ENCODE measurements around the gene AGAP2.

The AGAP2 gene

GRCh38 chr12:57719777-57720605, 18.6 kb downstream of the AGAP2 start:
- no peak overlapping the region for H3K4me3 ChIP-seq (ENCODE audit: low read depth, low read length)
- peaks cover 8 to 62% of the 10 kb centered on the region in 2 experiments; a peak in 2 of 3 replicates for H3K36me3 ChIP-seq (ENCODE audit: control insufficient read depth in 2 of 2, insufficient read depth in 1 of 2, low read length in 2 of 2)
- POLR2A ChIA-PET, result no interaction called here
- H3K4me1 ChIP-seq (ENCODE audit: control insufficient read depth, insufficient read depth, low read length), result no peaks in the 10 kb centered on the region
- CTCF ChIA-PET, result interaction anchor here (0.6 kb wide), 2 partner anchors 103 to 199 kb away, joined by 3 to 4 read pairs; no protein-coding TSS in a partner anchor
- TF ChIP-seq ZNF148 (tag by site-specific recombination; IDR thresholded peaks at IDR 0.05; ENCODE audit: borderline replicate concordance), result no peak
- no peak for TF ChIP-seq ZNF768 (tag by site-specific recombination; IDR thresholded peaks at IDR 0.05)
- TF ChIP-seq ZNF341 (tag by site-specific recombination; IDR thresholded peaks at IDR 0.05; ENCODE audit: low read depth), result no peak
- TF ChIP-seq HIC1 (tag by site-specific recombination; IDR thresholded peaks at IDR 0.05), result no peak
- no peak for TF ChIP-seq ZNF791 (tag by site-specific recombination; IDR thresholded peaks at IDR 0.05)
- no peak for TF ChIP-seq GFI1B (tag by site-specific recombination; IDR thresholded peaks at IDR 0.05)
- no peaks in the 10 kb centered on the region for H3K9me3 ChIP-seq (ENCODE audit: control insufficient read depth, insufficient read depth, low read depth, low read length)
- no peak overlapping the region for H3K27ac ChIP-seq (ENCODE audit: extremely low read depth, low read depth, low read length)

- CTCF ChIA-PET, result interaction anchor here (0.6 to 0.7 kb wide), 2 partner anchors 18 to 104 kb away, joined by 3 read pairs; no protein-coding TSS in a partner anchor
- TF ChIP-seq ZNF660 (tag by site-specific recombination; IDR thresholded peaks at IDR 0.05), result no peak
- TF ChIP-seq ZNF621 (tag by site-specific recombination; IDR thresholded peaks at IDR 0.05), result no peak
- no peak for TF ChIP-seq ZNF114 (tag by site-specific recombination; IDR thresholded peaks at IDR 0.05)
- no peak for TF ChIP-seq KLF1 (tag by site-specific recombination; IDR thresholded peaks at IDR 0.05)
- no peak for TF ChIP-seq ZBTB20 (tag by site-specific recombination; IDR thresholded peaks at IDR 0.05)
- TF ChIP-seq ZNF174 (tag by site-specific recombination; IDR thresholded peaks at IDR 0.05), result no peak
- TF ChIP-seq ZNF10 (tag by site-specific recombination; IDR thresholded peaks at IDR 0.05), result no peak
- no peak for TF ChIP-seq ZNF777 (tag by site-specific recombination; IDR thresholded peaks at IDR 0.05; ENCODE audit: borderline replicate concordance)
- TF ChIP-seq HOXD13 (CRISPR knock-in tag; IDR thresholded peaks at IDR 0.05; ENCODE audit: borderline replicate concordance), result no peak
- TF ChIP-seq ZNF121 (tag by site-specific recombination; IDR thresholded peaks at IDR 0.05), result no peak
- TF ChIP-seq OVOL3 (tag by site-specific recombination; IDR thresholded peaks at IDR 0.05), result no peak
- TF ChIP-seq ZNF513 (tag by site-specific recombination; IDR thresholded peaks at IDR 0.05), result no peak
- TF ChIP-seq ZNF518A (tag by site-specific recombination; conservative IDR thresholded peaks at IDR 0.05; ENCODE audit: low read depth), result no peak
- no peak for TF ChIP-seq BCL11B (tag by site-specific recombination; IDR thresholded peaks at IDR 0.05; ENCODE audit: low read depth)
Measured at GRCh38 chr12:57718641-57719528, 19.7 kb downstream of the AGAP2 start.

More at GRCh38 chr12:57718641-57719528, 19.7 kb downstream of the AGAP2 start:
- Histone ChIP-seq H3K4me3 (ENCODE audit: low read depth, low read length) (no peak overlapping the region), H3K4me1 (ENCODE audit: control insufficient read depth, insufficient read depth, low read length) (no peaks in the 10 kb centered on the region), H3K27ac (ENCODE audit: extremely low read depth, low read depth, low read length) (no peak overlapping the region), H3K36me3 (ENCODE audit: control insufficient read depth in 2 of 2, insufficient read depth in 1 of 2, low read length in 2 of 2) (peaks cover 14 to 62% of the 10 kb centered on the region in 2 experiments; a peak in 2 of 3 replicates), H3K9me3 (ENCODE audit: control insufficient read depth, insufficient read depth, low read depth, low read length) (no peaks in the 10 kb centered on the region)
- POLR2A ChIA-PET, result no interaction called here
